ENCODE data around the gene IL1RL2. TPM values are rescaled to one million over a fixed set of nuclear protein-coding genes. Genes with fewer than 3 reads are reported as not detected.

The IL1RL2 gene
- total RNA-seq, 1 donor: 1.7 TPM

DNA sequence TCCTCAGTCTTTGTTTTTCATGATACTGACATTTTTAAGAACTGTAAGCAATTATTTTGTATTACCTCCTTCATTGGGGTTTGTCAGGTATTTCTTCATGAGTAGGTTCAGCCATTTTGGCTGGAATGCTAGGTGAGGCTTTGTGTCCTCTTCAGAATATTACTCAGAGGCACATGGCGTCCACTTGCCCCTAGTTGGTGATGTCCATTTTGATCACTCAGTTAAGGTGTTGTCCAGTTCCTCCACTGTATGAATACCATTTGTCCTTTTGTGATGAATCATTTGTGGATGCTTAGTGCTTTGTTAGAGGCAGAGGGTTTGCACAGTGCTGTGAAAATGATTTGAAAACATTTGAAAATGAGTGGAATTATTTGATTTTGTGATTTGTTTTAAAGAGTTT, 4.7 kb downstream of the IL1RL2 start:
- DNase-seq (ENCODE audit: low read depth): no peak
- no peak overlapping the region for H3K4me3 ChIP-seq (ENCODE audit: low read depth, low read length)
- TF ChIP-seq, protein P1, sequence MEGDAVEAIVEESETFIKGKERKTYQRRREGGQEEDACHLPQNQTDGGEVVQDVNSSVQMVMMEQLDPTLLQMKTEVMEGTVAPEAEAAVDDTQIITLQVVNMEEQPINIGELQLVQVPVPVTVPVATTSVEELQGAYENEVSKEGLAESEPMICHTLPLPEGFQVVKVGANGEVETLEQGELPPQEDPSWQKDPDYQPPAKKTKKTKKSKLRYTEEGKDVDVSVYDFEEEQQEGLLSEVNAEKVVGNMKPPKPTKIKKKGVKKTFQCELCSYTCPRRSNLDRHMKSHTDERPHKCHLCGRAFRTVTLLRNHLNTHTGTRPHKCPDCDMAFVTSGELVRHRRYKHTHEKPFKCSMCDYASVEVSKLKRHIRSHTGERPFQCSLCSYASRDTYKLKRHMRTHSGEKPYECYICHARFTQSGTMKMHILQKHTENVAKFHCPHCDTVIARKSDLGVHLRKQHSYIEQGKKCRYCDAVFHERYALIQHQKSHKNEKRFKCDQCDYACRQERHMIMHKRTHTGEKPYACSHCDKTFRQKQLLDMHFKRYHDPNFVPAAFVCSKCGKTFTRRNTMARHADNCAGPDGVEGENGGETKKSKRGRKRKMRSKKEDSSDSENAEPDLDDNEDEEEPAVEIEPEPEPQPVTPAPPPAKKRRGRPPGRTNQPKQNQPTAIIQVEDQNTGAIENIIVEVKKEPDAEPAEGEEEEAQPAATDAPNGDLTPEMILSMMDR (IDR thresholded peaks at IDR 0.05; ENCODE audit: insufficient read depth, low read length): no peak

GRCh38 chr2:102193074-102193473, 6.3 kb downstream of the IL1RL2 start:
- DNase-seq (ENCODE audit: low read depth): peak; percentile 32
- H3K4me3 ChIP-seq (ENCODE audit: low read depth, low read length): no peak overlapping the region
- TF ChIP-seq, protein P1 (IDR thresholded peaks at IDR 0.05; ENCODE audit: insufficient read depth, low read length): no peak

- TF ChIP-seq, protein P1 (IDR thresholded peaks at IDR 0.05; ENCODE audit: insufficient read depth, low read length): no peak
- no peak overlapping the region for H3K4me3 ChIP-seq (ENCODE audit: low read depth, low read length)
- no peak for DNase-seq (ENCODE audit: low read depth)
Measured at GRCh38 chr2:102194609-102195268, 7.9 kb downstream of the IL1RL2 start.

GRCh38 chr2:102197389-102198137, 10.7 kb downstream of the IL1RL2 start:
- no peak overlapping the region for H3K4me3 ChIP-seq (ENCODE audit: low read depth, low read length)
- no peak for DNase-seq (ENCODE audit: low read depth)
- TF ChIP-seq, protein P1 (IDR thresholded peaks at IDR 0.05; ENCODE audit: insufficient read depth, low read length): no peak

- TF ChIP-seq, protein P1 (IDR thresholded peaks at IDR 0.05; ENCODE audit: insufficient read depth, low read length): no peak
- DNase-seq (ENCODE audit: low read depth): no peak
- no peak overlapping the region for H3K4me3 ChIP-seq (ENCODE audit: low read depth, low read length)
Measured at GRCh38 chr2:102200539-102200938, 13.7 kb downstream of the IL1RL2 start.

- TF ChIP-seq, protein P1 (IDR thresholded peaks at IDR 0.05; ENCODE audit: insufficient read depth, low read length): no peak
- no peak for DNase-seq (ENCODE audit: low read depth)
Measured at GRCh38 chr2:102204638-102205037, 17.8 kb downstream of the IL1RL2 start.

More at GRCh38 chr2:102204638-102205037, 17.8 kb downstream of the IL1RL2 start:
- no peak overlapping the region for H3K4me3 ChIP-seq (ENCODE audit: low read depth, low read length)
